Subcutaneous abdominal adipose tissue (tissue), 5 donors: ENCODE measurements around the gene ELP4.
"Not testable (repeated sequence)": the region's sequence is repeated elsewhere in the genome, so short reads cannot be mapped to it uniquely, and the experiment has no call there.

Source experiments
- H3K27ac ChIP-seq: one replicate; pipeline ENCODE4 v1.7.0; 2013; ENCODE audit warnings: low read depth, mild to moderate bottlenecking, inconsistent platforms, low read length, moderate library complexity
- H3K27me3 ChIP-seq, 5 donors: one replicate each; pipeline ENCODE4 v1.7.0; 2013; ENCODE audit warnings: low read length in 5 of 5, inconsistent platforms in 1 of 5; ENCODE audit not compliant: control insufficient read depth in 5 of 5, insufficient read depth in 4 of 5
- H3K36me3 ChIP-seq, 5 donors: one replicate each; pipeline ENCODE4 v1.7.0; 2013; ENCODE audit warnings: low read length in 5 of 5; ENCODE audit not compliant: control insufficient read depth in 5 of 5, insufficient read depth in 5 of 5
- H3K4me1 ChIP-seq, 5 donors: one replicate each; pipeline ENCODE4 v1.7.0; 2013; ENCODE audit warnings: low read length in 5 of 5, mild to moderate bottlenecking in 3 of 5, moderate library complexity in 1 of 5; ENCODE audit not compliant: control insufficient read depth in 5 of 5, insufficient read depth in 5 of 5
- H3K4me3 ChIP-seq, 5 donors: one replicate each; pipeline ENCODE4 v1.7.0; 2013; ENCODE audit warnings: low read length in 5 of 5, low read depth in 1 of 5
- H3K9ac ChIP-seq, 5 donors: one replicate each; pipeline ENCODE4 v1.7.0; 2013; ENCODE audit warnings: low read length in 5 of 5, mild to moderate bottlenecking in 4 of 5, moderate library complexity in 3 of 5
- H3K9me3 ChIP-seq, 5 donors: one replicate each; pipeline ENCODE4 v1.7.0; 2013; ENCODE audit warnings: low read length in 5 of 5; ENCODE audit not compliant: control insufficient read depth in 5 of 5
- donor health status: healthy.
- donor health status: healthy.
- donor health status: healthy.
- donor health status: healthy.
- donor health status: healthy.

Gene ELP4

GRCh38 chr11:31535479-31535878 is 25.9 kb downstream of the ELP4 start:
- no peaks in the 10 kb centered on the region for H3K9me3 ChIP-seq
- no peak overlapping the region for H3K4me3 ChIP-seq
- no peak overlapping the region for H3K9ac ChIP-seq
- no peak overlapping the region for H3K27ac ChIP-seq
- H3K36me3 ChIP-seq: peaks cover 0 to 5% (median 3%) of the 10 kb centered on the region in 5 donors
- no peaks in the 10 kb centered on the region for H3K4me1 ChIP-seq
- no peaks in the 10 kb centered on the region for H3K27me3 ChIP-seq

GRCh38 chr11:31542862-31543261 is 33.3 kb downstream of the ELP4 start:
- peaks cover 0 to 3% (median 0%) of the 10 kb centered on the region in 5 donors for H3K9me3 ChIP-seq
- no peaks in the 10 kb centered on the region for H3K4me1 ChIP-seq
- no peaks in the 10 kb centered on the region for H3K27me3 ChIP-seq
- no peak overlapping the region for H3K27ac ChIP-seq
- H3K36me3 ChIP-seq: peaks cover 4 to 17% (median 11%) of the 10 kb centered on the region in 5 donors
- H3K4me3 ChIP-seq: no peak overlapping the region
- H3K9ac ChIP-seq: no peak overlapping the region

DNA sequence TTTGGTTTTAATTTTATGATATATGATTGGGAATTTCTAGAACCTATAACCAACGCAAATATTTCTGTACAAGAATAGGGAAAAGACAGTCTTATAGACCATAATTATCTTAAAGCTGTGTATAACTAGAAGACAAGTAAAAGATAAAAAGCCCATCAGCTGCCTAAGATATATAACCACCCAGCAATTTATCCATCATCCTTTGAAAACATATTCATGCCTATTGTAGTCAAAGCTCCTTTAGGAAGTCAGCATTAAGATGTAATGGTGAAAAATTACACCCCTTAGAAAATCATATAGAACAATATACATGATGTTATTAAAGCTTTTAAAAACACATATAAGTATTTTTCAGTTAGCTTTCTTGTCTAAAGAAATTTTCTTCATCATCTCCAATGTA is 46.4 kb downstream of the ELP4 start:
- Histone ChIP-seq H3K9ac (no peak overlapping the region), H3K4me3 (no peak overlapping the region), H3K36me3 (peaks cover 0 to 5% (median 0%) of the 10 kb centered on the region in 5 donors), H3K9me3 (no peaks in the 10 kb centered on the region), H3K27me3 (no peaks in the 10 kb centered on the region), H3K4me1 (peaks cover 0 to 6% (median 3%) of the 10 kb centered on the region in 5 donors), H3K27ac (no peak overlapping the region)

- H3K36me3 ChIP-seq: no peaks in the 10 kb centered on the region
- H3K4me1 ChIP-seq: peaks cover 0 to 6% (median 3%) of the 10 kb centered on the region in 5 donors
- peak overlapping the region in 1 of 5 donors; percentile 20 for H3K9ac ChIP-seq
- H3K27ac ChIP-seq: no peak overlapping the region
- H3K27me3 ChIP-seq: no peaks in the 10 kb centered on the region
- H3K9me3 ChIP-seq: no peaks in the 10 kb centered on the region
- no peak overlapping the region for H3K4me3 ChIP-seq
These were observed 48.4 kb downstream of the ELP4 start for GRCh38 chr11:31558001-31558400.

GRCh38 chr11:31560842-31561476 is 51.4 kb downstream of the ELP4 start:
- H3K9me3 ChIP-seq: peaks cover 0 to 3% (median 0%) of the 10 kb centered on the region in 5 donors
- H3K27ac ChIP-seq: no peak overlapping the region
- no peaks in the 10 kb centered on the region for H3K36me3 ChIP-seq
- H3K9ac ChIP-seq: no peak overlapping the region
- no peaks in the 10 kb centered on the region for H3K27me3 ChIP-seq
- no peak overlapping the region for H3K4me3 ChIP-seq
- peaks cover 0 to 6% (median 3%) of the 10 kb centered on the region in 5 donors for H3K4me1 ChIP-seq

DNA sequence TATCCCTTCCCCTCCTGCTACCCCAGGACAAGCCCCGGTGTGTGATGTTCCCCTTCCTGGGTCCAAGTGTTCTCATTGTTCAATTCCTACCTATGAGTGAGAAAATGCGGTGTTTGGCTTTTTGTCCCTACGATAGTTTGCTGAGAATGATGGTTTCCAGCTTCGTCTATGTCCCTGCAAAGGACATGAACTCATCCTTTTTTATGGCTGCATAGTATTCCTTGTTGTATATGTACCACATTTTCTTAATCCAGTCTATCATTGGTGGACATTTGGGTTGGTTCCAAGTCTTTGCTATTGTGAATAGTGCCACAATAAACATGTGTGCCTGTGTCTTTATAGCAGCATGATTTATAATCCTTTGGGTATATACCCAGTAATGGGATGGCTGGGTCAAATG is 55.0 kb downstream of the ELP4 start:
- H3K36me3 ChIP-seq, H3K9ac ChIP-seq, H3K4me1 ChIP-seq, H3K4me3 ChIP-seq, H3K9me3 ChIP-seq, H3K27me3 ChIP-seq, H3K27ac ChIP-seq: not testable (repeated sequence)

- H3K27me3 ChIP-seq, H3K9me3 ChIP-seq, H3K36me3 ChIP-seq, H3K4me1 ChIP-seq, H3K27ac ChIP-seq, H3K9ac ChIP-seq, H3K4me3 ChIP-seq: not testable (repeated sequence)
These were observed 64.6 kb downstream of the ELP4 start for GRCh38 chr11:31574133-31574532.

- H3K27me3 ChIP-seq, H3K36me3 ChIP-seq, H3K4me1 ChIP-seq, H3K9me3 ChIP-seq, H3K4me3 ChIP-seq, H3K9ac ChIP-seq, H3K27ac ChIP-seq: not testable (repeated sequence)
These were observed 66.2 kb downstream of the ELP4 start for GRCh38 chr11:31575764-31576163.

DNA sequence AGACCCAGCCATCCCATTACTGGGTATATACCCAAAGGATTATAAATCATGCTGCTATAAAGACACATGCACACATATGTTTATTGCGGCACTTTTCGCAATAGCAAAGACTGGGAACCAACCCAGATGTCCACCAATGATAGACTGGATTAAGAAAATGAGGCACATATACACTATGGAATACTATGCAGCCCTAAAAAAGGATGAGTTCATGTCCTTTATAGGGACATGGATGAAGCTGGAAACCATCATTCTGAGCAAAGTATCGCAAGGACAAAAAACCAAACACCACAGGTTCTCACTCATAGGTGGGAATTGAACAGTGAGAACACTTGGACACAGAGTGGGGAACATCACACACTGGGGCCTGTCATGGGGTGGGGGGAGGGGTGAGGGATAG is 69.8 kb downstream of the ELP4 start:
- H3K36me3 ChIP-seq, H3K4me3 ChIP-seq, H3K27me3 ChIP-seq, H3K4me1 ChIP-seq, H3K27ac ChIP-seq, H3K9ac ChIP-seq, H3K9me3 ChIP-seq: not testable (repeated sequence)

DNA sequence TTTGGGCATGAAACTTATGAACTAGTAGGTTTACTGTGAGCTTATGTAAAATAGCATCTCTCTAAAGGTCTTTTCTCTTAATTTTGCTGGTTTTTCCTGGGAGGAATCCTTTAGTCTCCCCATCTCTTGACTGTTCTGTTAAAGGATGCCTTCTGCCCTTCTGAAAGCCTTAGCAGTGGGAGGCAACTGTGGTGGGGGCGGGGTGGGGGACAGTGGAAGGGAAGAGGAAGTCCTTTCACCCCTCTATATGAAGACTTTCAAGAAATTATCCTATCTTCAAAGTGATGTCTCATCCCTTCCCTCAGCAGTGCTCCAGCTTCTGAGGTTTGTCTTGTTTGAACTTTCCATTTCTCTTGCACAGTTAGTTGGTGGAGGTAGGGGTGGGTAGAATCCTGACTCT is 73.1 kb downstream of the ELP4 start:
- Histone ChIP-seq H3K9ac (no peak overlapping the region), H3K27me3 (no peaks in the 10 kb centered on the region), H3K9me3 (no peaks in the 10 kb centered on the region), H3K36me3 (no peaks in the 10 kb centered on the region), H3K4me1 (no peaks in the 10 kb centered on the region), H3K4me3 (no peak overlapping the region), H3K27ac (no peak overlapping the region)

DNA sequence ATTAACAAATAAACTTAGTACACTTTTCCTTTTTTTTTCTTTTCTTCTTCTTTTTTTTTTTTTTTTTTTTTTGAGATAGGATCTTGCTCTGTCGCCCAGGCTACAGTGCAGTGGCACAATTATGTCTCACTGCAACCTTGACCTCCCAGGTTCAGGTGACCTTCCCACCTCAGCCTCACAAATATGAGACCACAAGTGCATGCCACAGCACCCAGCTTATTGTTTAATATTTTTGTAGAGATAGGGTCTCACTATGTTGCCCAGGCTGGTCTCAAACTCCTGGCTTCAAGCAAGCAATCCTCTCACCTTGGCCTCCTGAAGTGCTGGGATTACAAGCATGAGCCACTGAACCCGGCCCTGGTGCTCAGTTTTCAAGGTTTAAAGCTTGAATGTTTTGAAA is 88.9 kb downstream of the ELP4 start:
- Histone ChIP-seq H3K27me3 (no peaks in the 10 kb centered on the region), H3K9me3 (no peaks in the 10 kb centered on the region), H3K36me3 (peaks cover 0 to 11% (median 0%) of the 10 kb centered on the region in 5 donors), H3K4me3 (no peak overlapping the region), H3K4me1 (no peaks in the 10 kb centered on the region), H3K9ac (no peak overlapping the region), H3K27ac (no peak overlapping the region)
